ENCODE measurements around the gene UBE2F. TPM values are rescaled to one million over a fixed set of nuclear protein-coding genes. Genes with fewer than 3 reads are reported as not detected.
"Not testable (repeated sequence)": the region's sequence is repeated elsewhere in the genome, so short reads cannot be mapped to it uniquely, and the experiment has no call there.

UBE2F gene
- total and polyA plus RNA-seq, 7 donors = 50.7 to 115 (median 67.8) TPM

DNA sequence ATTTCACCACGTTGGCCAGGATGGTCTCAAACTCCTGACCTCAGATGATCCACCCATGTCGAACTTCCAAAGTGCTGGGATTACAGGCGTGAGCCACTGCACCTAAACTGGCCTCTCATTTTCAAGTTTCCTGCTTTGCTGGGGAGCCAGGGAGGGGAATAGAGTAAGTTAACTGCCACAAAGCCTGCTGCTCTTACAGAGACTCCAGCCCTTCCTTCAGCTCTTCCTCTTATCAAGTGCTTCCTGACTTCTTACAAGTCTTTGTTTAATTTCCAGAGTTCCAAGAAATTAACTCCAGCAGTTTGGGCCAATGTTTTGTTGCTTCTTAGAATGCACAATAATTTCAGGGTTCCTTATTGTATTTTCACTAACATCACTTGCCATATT is 24.3 kb upstream of the UBE2F start:
- Histone ChIP-seq H3K27me3 (no peaks in the 10 kb centered on the region), H3K4me1 (no peaks in the 10 kb centered on the region), H3K9me3 (peaks cover 0 to 4% (median 0%) of the 10 kb centered on the region in 4 donors), H3K4me3 (no peak overlapping the region), H3K36me3 (no peaks in the 10 kb centered on the region), H3K27ac (no peak overlapping the region)
- DNase-seq = no peak
- 54 to 78% methylated on average over 3 of the region's 3 CpGs for WGBS, 2 donors
- no peak for TF ChIP-seq POLR2A (IDR thresholded peaks at IDR 0.05)
- no peak for TF ChIP-seq CTCF (IDR thresholded peaks at IDR 0.05)
- TF ChIP-seq EP300 (IDR thresholded peaks at IDR 0.05) = no peak
- TF ChIP-seq POLR2AphosphoS5 (IDR thresholded peaks at IDR 0.05) = no peak
- intact Hi-C loops (cut with DNase I) = no loop called here

DNA sequence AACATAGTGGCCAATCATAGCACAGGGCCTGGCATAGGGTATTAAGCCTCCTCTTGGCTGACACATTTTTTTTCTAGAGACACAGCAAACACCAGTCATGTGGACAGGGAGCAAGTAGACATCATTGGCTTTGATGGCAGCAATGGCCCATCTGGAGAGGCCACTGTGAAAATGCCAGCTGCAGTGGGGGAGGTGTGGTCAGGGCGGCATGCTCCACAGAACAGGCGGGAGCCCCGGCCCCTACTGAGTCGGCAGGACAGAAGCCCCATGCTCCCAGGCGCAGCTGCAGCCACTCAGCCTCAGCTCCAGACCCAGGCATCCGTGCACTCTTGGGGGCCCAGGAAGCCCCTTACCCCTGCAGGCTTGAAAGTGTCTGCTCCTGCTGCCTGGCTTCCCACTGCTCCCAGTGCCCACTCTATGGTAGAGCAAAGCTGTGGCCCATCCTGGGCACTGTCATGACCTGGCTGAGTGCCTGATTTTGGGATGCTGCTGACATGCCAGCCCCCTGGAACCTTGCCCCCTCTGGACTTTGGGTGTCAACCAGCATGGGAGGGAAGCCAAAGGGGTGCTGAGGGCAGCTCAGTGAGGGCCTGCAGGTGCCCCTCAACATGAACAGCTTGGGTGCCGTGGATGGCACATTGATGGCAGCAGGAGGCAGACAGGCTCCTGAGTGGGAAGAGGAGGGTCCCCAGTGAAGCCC is 23.3 kb upstream of the UBE2F start:
- no peaks in the 10 kb centered on the region for H3K27me3 ChIP-seq
- no peak for TF ChIP-seq POLR2AphosphoS5 (IDR thresholded peaks at IDR 0.05)
- intact Hi-C loops (cut with DNase I) = no loop called here
- no peaks in the 10 kb centered on the region for H3K36me3 ChIP-seq
- no peaks in the 10 kb centered on the region for H3K4me1 ChIP-seq
- no peak overlapping the region for H3K27ac ChIP-seq
- DNase-seq = no peak
- 84 to 96% methylated on average over 7 of the region's 7 CpGs for WGBS, 2 donors
- no peak overlapping the region for H3K4me3 ChIP-seq
- peaks cover 0 to 4% (median 0%) of the 10 kb centered on the region in 4 donors for H3K9me3 ChIP-seq

GRCh38 chr2:237944302-237944701 is 22.5 kb upstream of the UBE2F start:
- WGBS, 2 donors = 83 to 87% methylated on average over 4 of the region's 4 CpGs
- Histone ChIP-seq H3K27me3 (no peaks in the 10 kb centered on the region), H3K4me3 (no peak overlapping the region), H3K36me3 (no peaks in the 10 kb centered on the region), H3K9me3 (peaks cover 0 to 4% (median 0%) of the 10 kb centered on the region in 4 donors), H3K4me1 (no peaks in the 10 kb centered on the region), H3K27ac (no peak overlapping the region)
- no peak for TF ChIP-seq POLR2A (IDR thresholded peaks at IDR 0.05)
- no peak for TF ChIP-seq CTCF (IDR thresholded peaks at IDR 0.05)
- no peak for TF ChIP-seq EP300 (IDR thresholded peaks at IDR 0.05)
- no peak for TF ChIP-seq POLR2AphosphoS5 (IDR thresholded peaks at IDR 0.05)
- DNase-seq = no peak
- intact Hi-C loops (cut with DNase I) = no loop called here

- Histone ChIP-seq H3K27me3 (no peaks in the 10 kb centered on the region), H3K4me1 (no peaks in the 10 kb centered on the region), H3K4me3 (no peak overlapping the region), H3K27ac (no peak overlapping the region), H3K36me3 (no peaks in the 10 kb centered on the region), H3K9me3 (peaks cover 0 to 4% (median 0%) of the 10 kb centered on the region in 4 donors)
- 60 to 62% methylated on average over 1 of the region's 1 CpG for WGBS, 2 donors
- intact Hi-C loops (cut with DNase I) = no loop called here
- TF ChIP-seq POLR2A (IDR thresholded peaks at IDR 0.05) = no peak
- TF ChIP-seq EP300 (IDR thresholded peaks at IDR 0.05) = no peak
- DNase-seq = no peak
Measured at GRCh38 chr2:237946423-237946822, 20.4 kb upstream of the UBE2F start.

- WGBS, 2 donors = 82 to 87% methylated on average over 4 of the region's 4 CpGs
Measured at GRCh38 chr2:237951354-237951753, 15.5 kb upstream of the UBE2F start.

DNA sequence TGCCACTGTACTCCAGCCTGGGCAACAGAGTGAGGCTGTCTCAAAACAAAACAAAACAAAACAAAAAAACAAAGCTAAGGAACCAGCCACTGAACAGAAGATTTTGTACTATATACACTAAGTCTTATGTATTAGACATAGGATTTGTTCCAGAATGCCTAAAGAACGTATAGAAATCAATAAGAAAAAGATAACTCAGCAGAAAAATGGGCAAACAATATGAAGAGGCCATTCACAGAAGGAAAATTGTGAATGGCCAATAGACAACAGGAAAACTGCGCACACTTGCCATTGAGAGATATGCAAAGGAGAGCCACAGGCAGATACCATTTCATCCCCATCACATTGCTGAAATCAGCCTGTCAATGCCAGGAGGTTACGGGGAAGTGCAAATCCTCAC is 14.9 kb upstream of the UBE2F start:
- intact Hi-C loops (cut with DNase I) = no loop called here
- Histone ChIP-seq H3K9me3 (no peaks in the 10 kb centered on the region), H3K36me3 (no peaks in the 10 kb centered on the region), H3K27me3 (peaks cover 10 to 35% (median 17%) of the 10 kb centered on the region in 3 donors), H3K27ac (no peak overlapping the region), H3K4me1 (peaks cover 0 to 12% (median 10%) of the 10 kb centered on the region in 4 donors), H3K4me3 (no peak overlapping the region)
- TF ChIP-seq POLR2AphosphoS5 (IDR thresholded peaks at IDR 0.05) (no peak), POLR2A (IDR thresholded peaks at IDR 0.05) (no peak), CTCF (IDR thresholded peaks at IDR 0.05) (no peak), EP300 (IDR thresholded peaks at IDR 0.05) (no peak)
- no peak for DNase-seq
- WGBS, 2 donors = 81 to 86% methylated on average over 3 of the region's 3 CpGs

More at GRCh38 chr2:237951354-237951753, 15.5 kb upstream of the UBE2F start:
- H3K9me3 ChIP-seq; H3K27ac ChIP-seq; DNase-seq; H3K4me3 ChIP-seq; intact Hi-C loops (cut with DNase I); H3K36me3 ChIP-seq; H3K4me1 ChIP-seq: not testable (repeated sequence)
- peaks cover 9 to 31% (median 11%) of the 10 kb centered on the region in 3 donors for H3K27me3 ChIP-seq
